GM12874 (cell line): ENCODE data around the gene GGT6.

ENCODE experiments used
- CTCF ChIP-seq: IDR thresholded peaks from 2 replicates; pipeline ENCODE4 v1.5.1; 2011; ENCODE audit warnings: low read depth, mild to moderate bottlenecking, control low read depth, low read length, moderate library complexity; ENCODE audit not compliant: insufficient read depth

The GGT6 gene

GRCh38 chr17:4547118-4547906 is 13.1 kb downstream of the GGT6 start:
- TF ChIP-seq CTCF = no peak

GRCh38 chr17:4545217-4545951 is 15.0 kb downstream of the GGT6 start:
- no peak for TF ChIP-seq CTCF

- TF ChIP-seq CTCF = no peak
These were observed 15.5 kb downstream of the GGT6 start for GRCh38 chr17:4544951-4545216.

- TF ChIP-seq CTCF = no peak
These were observed 16.0 kb downstream of the GGT6 start for GRCh38 chr17:4544135-4544950.

- TF ChIP-seq CTCF = no peak
These were observed 16.8 kb downstream of the GGT6 start for GRCh38 chr17:4543557-4544026.

GRCh38 chr17:4542726-4543191 is 17.6 kb downstream of the GGT6 start:
- no peak for TF ChIP-seq CTCF
